Osteocyte (in vitro differentiated cells): ENCODE measurements around the gene PMS1. TPM values are rescaled to one million over a fixed set of nuclear protein-coding genes. Genes with fewer than 3 reads are reported as not detected.

Experiments
- DNase-seq: peaks from one replicate; pipeline ENCODE4 v3.0.0; 2021; ENCODE audit warnings: mixed read lengths; ENCODE audit not compliant: unreplicated experiment; ENCODE audit errors: extremely low spot score
- H3K27ac Mint-ChIP-seq: one replicate; pipeline ENCODE4 v1.8.0; 2021; ENCODE audit warnings: mild to moderate bottlenecking, mixed read lengths; ENCODE audit not compliant: unreplicated experiment
- H3K27me3 Mint-ChIP-seq: one replicate; pipeline ENCODE4 v1.8.0; 2021; ENCODE audit warnings: mixed read lengths; ENCODE audit not compliant: unreplicated experiment
- H3K36me3 Mint-ChIP-seq: one replicate; pipeline ENCODE4 v1.8.0; 2021; ENCODE audit warnings: mixed read lengths; ENCODE audit not compliant: unreplicated experiment
- H3K4me1 Mint-ChIP-seq: one replicate; pipeline ENCODE4 v1.8.0; 2021; ENCODE audit warnings: mixed read lengths; ENCODE audit not compliant: unreplicated experiment
- H3K4me3 Mint-ChIP-seq: one replicate; pipeline ENCODE4 v1.8.0; 2021; ENCODE audit warnings: mild to moderate bottlenecking, moderate library complexity, mixed read lengths; ENCODE audit not compliant: unreplicated experiment
- H3K9me3 Mint-ChIP-seq: one replicate; pipeline ENCODE4 v1.8.0; 2021; ENCODE audit warnings: mixed read lengths; ENCODE audit not compliant: unreplicated experiment
- total RNA-seq: library from RNA; stranded (reverse); gene quantifications from 2 replicates; pipeline ENCODE4 v1.2.1, GENCODE V29; 2021
- TF ChIP-seq, protein P1 (sequence below): fragments of 200-600 bp; sonication (generic); IDR thresholded peaks from 2 replicates; pipeline ENCODE4 v1.5.0; 2021; ENCODE audit warnings: antibody characterized with exemption, mild to moderate bottlenecking, moderate library complexity

The PMS1 gene
- total RNA-seq, 1 donor from 2014 or later = 36.8 TPM

DNA sequence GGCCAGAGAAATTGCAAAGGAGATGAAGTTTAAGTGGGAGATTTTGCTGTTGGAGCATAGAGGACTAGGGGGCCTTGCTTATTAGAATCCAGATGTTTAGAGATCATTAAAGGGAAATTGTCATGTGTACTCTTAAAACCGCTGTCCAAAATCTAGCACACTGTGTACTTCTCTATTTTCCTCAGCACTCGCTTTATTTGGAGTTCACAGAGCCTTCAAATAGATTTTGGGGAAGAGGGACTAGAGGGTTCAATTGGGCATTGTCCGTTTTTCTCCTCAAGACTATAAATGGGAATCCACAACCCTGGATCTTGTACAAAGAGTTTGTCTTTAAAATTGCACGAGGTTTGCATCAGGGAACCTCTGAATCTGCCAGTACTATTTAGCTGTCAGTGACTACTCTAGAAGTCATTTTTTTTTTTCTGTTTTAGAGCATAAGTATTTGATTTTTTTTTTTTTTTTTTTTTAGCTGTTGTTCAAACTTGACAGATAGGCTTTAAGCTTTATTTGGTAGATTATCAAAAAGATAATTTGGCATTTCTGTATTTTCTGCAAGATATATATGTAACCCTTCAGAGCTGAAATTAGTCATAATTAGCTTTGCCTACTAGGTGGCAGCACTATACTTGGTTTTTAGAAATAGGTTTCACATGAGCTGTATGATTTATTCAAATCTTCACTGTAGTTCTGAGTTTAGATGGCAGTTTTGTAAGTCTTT is 14.2 kb downstream of the PMS1 start:
- Mint-ChIP-seq H3K27me3 (no peaks in the 10 kb centered on the region), H3K27ac (peak overlapping the region; percentile 29)

DNA sequence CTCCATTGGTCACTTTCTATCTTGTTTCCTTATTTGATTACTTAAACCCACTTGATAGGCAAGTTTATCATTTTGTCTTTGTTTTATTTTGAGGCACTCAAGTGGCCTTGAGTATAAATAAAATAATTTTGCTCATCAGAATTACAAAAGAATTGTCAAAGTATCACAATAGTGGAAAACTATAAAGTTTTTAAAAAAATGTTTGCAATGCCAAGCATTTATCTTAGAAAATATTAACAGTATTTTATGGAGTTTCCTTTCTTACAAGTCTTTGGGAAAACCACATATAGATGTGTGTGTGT is 14.7 kb downstream of the PMS1 start:
- Mint-ChIP-seq H3K27ac (peak overlapping the region; percentile 29), H3K9me3 (no peaks in the 10 kb centered on the region), H3K4me1 (peaks cover 16% of the 10 kb centered on the region), H3K4me3 (no peak overlapping the region), H3K36me3 (peaks cover 19% of the 10 kb centered on the region), H3K27me3 (no peaks in the 10 kb centered on the region)
- TF ChIP-seq, protein P1, sequence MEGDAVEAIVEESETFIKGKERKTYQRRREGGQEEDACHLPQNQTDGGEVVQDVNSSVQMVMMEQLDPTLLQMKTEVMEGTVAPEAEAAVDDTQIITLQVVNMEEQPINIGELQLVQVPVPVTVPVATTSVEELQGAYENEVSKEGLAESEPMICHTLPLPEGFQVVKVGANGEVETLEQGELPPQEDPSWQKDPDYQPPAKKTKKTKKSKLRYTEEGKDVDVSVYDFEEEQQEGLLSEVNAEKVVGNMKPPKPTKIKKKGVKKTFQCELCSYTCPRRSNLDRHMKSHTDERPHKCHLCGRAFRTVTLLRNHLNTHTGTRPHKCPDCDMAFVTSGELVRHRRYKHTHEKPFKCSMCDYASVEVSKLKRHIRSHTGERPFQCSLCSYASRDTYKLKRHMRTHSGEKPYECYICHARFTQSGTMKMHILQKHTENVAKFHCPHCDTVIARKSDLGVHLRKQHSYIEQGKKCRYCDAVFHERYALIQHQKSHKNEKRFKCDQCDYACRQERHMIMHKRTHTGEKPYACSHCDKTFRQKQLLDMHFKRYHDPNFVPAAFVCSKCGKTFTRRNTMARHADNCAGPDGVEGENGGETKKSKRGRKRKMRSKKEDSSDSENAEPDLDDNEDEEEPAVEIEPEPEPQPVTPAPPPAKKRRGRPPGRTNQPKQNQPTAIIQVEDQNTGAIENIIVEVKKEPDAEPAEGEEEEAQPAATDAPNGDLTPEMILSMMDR = no peak
- DNase-seq = no peak

More for the DNA sequence above, 14.2 kb downstream of the PMS1 start:
- Mint-ChIP-seq H3K4me1 (peaks cover 16% of the 10 kb centered on the region), H3K4me3 (no peak overlapping the region), H3K36me3 (peaks cover 19% of the 10 kb centered on the region), H3K9me3 (no peaks in the 10 kb centered on the region)
- TF ChIP-seq, protein P1 = peak; percentile 67
- no peak for DNase-seq

DNA sequence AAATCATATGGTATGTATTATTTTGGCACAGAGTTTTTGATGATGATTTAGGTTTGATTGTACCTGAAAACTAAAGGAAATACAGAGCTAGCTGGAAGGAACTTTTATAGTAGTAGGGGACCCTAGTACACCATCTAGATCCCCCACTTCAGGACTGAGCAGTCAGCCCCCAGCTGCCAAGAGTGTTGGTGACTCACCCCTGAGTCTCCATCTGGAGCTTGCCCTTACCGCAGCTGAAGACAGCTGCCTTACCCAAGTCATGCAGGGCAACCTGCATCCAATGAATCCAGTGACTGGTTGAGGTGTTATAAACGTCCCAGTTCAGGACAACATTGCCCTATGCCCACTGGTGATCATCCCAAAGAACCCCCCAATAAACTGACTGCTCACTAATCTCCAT is 15.3 kb downstream of the PMS1 start:
- Mint-ChIP-seq H3K9me3 (no peaks in the 10 kb centered on the region), H3K4me3 (no peak overlapping the region), H3K4me1 (peaks cover 16% of the 10 kb centered on the region), H3K27ac (peak overlapping the region; percentile 29), H3K36me3 (peaks cover 20% of the 10 kb centered on the region), H3K27me3 (no peaks in the 10 kb centered on the region)
- DNase-seq = no peak
- TF ChIP-seq, protein P1 = no peak

DNA sequence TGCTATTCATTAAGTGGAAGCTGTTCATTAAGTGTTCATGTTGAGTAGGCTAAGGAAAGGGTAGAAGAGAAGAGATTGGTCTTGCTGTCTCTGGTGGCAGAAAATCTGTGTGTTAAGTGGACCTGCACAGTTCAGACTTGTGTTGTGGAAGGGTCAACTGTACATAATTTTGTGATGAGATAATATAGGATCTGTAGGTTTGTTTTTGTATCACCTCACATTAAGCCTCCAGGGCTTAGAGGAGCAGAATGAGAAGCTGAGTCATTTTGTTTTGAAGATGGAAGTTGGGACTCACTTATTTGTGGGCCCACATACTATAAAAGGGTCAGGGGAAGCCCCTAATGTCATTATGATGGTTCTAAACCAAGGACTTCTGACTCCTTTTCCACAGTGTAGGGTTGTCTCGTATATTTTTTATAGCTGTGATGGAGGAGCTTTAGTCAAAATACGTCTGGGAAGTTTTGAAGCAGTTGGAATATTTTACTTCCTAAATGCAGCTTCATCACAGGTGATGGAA is 18.2 kb downstream of the PMS1 start:
- H3K4me3 Mint-ChIP-seq = no peak overlapping the region
- H3K27me3 Mint-ChIP-seq = no peaks in the 10 kb centered on the region
- H3K9me3 Mint-ChIP-seq = no peaks in the 10 kb centered on the region
- TF ChIP-seq, protein P1 = no peak
- peaks cover 15% of the 10 kb centered on the region for H3K36me3 Mint-ChIP-seq
- H3K4me1 Mint-ChIP-seq = peaks cover 18% of the 10 kb centered on the region
- no peak for DNase-seq
- no peak overlapping the region for H3K27ac Mint-ChIP-seq

DNA sequence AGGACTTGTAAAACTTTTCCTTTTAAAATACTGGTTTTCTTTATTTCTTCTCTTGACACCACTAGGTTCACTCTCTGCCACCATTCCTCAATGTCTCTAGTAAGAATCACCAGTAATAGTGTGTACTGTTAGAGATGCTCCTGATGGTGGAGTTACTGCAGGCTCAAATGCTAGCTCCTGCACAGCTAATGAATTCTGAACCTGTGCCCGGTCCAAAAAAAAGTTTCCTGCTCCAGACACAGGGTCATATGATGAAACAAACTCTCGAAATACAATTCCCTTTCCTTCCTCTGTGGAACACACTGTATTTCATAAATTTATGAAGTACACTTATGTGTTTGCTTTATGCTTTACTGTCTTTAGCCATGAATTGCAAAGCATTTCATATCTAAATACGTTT is 19.2 kb downstream of the PMS1 start:
- Mint-ChIP-seq H3K4me1 (peaks cover 18% of the 10 kb centered on the region), H3K27me3 (no peaks in the 10 kb centered on the region), H3K9me3 (no peaks in the 10 kb centered on the region), H3K36me3 (peaks cover 13% of the 10 kb centered on the region), H3K4me3 (no peak overlapping the region), H3K27ac (no peak overlapping the region)
- TF ChIP-seq, protein P1 = no peak
- no peak for DNase-seq
